ENCODE data around the gene CHST8.

Gene CHST8, protein sequence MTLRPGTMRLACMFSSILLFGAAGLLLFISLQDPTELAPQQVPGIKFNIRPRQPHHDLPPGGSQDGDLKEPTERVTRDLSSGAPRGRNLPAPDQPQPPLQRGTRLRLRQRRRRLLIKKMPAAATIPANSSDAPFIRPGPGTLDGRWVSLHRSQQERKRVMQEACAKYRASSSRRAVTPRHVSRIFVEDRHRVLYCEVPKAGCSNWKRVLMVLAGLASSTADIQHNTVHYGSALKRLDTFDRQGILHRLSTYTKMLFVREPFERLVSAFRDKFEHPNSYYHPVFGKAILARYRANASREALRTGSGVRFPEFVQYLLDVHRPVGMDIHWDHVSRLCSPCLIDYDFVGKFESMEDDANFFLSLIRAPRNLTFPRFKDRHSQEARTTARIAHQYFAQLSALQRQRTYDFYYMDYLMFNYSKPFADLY

DNA sequence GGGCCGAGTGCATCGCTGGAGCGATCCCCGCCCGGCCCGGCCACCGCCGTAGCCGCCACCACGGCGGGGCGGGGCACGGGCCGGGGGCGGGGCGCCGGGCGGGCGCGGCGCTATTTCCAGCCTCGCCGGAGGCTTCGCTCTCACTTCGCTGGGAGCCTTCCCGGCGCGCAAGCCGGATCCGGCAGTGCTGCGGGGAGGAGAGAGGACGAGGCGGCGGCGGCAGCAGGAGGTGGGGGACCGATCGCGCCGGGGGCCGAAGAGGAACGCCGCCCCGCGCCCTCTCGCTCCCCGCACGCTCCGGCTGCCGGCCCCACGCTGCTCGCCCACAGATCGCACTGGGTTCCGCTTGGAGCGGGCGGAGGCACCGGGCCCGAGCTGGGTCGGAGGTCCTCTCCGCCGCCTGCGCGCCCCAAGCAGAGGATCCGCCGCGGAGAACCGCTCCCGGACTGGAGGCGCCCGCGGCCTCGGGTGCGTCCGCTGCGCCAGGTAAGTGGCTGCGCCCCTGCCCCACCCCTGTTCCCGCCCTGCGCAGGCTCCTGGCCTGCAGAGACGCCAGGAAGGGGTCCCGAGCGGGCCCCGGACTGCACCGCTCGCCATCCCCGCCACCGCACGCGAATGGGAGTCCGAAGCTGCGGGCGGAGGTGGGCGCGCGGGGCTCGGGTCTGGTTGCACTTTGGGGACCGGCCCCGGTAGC, at the start of gene CHST8:
TSS of gene CHST8 (plus strand) at position 143 of the 694 bp plus-strand sequence. CDS start 67,309 bp downstream, outside the sequence.
- no peak within 1 kb of the TSS for H3K27ac ChIP-seq
- no peak for DNase-seq
- in situ Hi-C loops (cut with HindIII; ENCODE audit: low pct_ligation_motif_present, low sequenced_read_pairs) = no loop called here
- peak within 1 kb of the TSS; percentile 29 for H3K4me3 ChIP-seq (ENCODE audit: low read depth, low read length)
- no peaks in the 10 kb centered on the region for H3K36me3 ChIP-seq (replicated peaks)
- peaks cover 51% of the 10 kb centered on the region for H3K27me3 ChIP-seq (replicated peaks)
- TF ChIP-seq, protein P1, sequence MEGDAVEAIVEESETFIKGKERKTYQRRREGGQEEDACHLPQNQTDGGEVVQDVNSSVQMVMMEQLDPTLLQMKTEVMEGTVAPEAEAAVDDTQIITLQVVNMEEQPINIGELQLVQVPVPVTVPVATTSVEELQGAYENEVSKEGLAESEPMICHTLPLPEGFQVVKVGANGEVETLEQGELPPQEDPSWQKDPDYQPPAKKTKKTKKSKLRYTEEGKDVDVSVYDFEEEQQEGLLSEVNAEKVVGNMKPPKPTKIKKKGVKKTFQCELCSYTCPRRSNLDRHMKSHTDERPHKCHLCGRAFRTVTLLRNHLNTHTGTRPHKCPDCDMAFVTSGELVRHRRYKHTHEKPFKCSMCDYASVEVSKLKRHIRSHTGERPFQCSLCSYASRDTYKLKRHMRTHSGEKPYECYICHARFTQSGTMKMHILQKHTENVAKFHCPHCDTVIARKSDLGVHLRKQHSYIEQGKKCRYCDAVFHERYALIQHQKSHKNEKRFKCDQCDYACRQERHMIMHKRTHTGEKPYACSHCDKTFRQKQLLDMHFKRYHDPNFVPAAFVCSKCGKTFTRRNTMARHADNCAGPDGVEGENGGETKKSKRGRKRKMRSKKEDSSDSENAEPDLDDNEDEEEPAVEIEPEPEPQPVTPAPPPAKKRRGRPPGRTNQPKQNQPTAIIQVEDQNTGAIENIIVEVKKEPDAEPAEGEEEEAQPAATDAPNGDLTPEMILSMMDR (IDR thresholded peaks at IDR 0.05; ENCODE audit: low read depth, low read length, missing control alignments) = no peak

- DNase-seq = no peak
- no peaks in the 10 kb centered on the region for H3K27me3 ChIP-seq (replicated peaks)
- no peak overlapping the region for H3K4me3 ChIP-seq (ENCODE audit: low read depth, low read length)
- no peak overlapping the region for H3K27ac ChIP-seq
- H3K36me3 ChIP-seq (replicated peaks) = no peaks in the 10 kb centered on the region
- in situ Hi-C loops (cut with HindIII; ENCODE audit: low pct_ligation_motif_present, low sequenced_read_pairs) = no loop called here
- TF ChIP-seq, protein P1 (IDR thresholded peaks at IDR 0.05; ENCODE audit: low read depth, low read length, missing control alignments) = no peak
Observed at GRCh38 chr19:33572929-33573328, 48.8 kb upstream of the CHST8 start.

DNA sequence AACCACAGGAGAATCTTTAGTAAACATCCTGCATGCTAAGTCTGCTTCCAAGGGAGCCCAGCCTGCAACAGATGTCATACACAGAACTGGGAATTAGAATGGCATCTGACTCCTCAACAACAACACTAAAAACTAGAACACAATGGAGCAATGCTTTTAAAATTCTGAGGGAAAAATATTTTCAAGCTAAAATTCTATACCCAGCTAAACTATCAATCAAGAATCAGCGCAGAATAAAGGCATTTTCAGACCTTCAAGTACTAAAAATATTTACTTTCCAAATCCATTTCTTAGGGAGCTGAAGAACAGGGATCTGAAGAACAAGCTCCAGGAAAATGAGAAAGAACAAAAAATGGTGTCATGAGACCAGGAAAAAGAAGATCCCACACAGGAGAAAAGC, 46.9 kb upstream of the CHST8 start:
- Histone ChIP-seq H3K4me3 (ENCODE audit: low read depth, low read length) (no peak overlapping the region), H3K36me3 (replicated peaks) (no peaks in the 10 kb centered on the region), H3K27ac (no peak overlapping the region), H3K27me3 (replicated peaks) (no peaks in the 10 kb centered on the region)
- DNase-seq = no peak
- in situ Hi-C loops (cut with HindIII; ENCODE audit: low pct_ligation_motif_present, low sequenced_read_pairs) = no loop called here
- TF ChIP-seq, protein P1 (IDR thresholded peaks at IDR 0.05; ENCODE audit: low read depth, low read length, missing control alignments) = no peak

GRCh38 chr19:33578697-33579096, 43.1 kb upstream of the CHST8 start:
- DNase-seq = no peak
- Histone ChIP-seq H3K36me3 (replicated peaks) (no peaks in the 10 kb centered on the region), H3K4me3 (ENCODE audit: low read depth, low read length) (no peak overlapping the region), H3K27ac (no peak overlapping the region), H3K27me3 (replicated peaks) (no peaks in the 10 kb centered on the region)
- in situ Hi-C loops (cut with HindIII; ENCODE audit: low pct_ligation_motif_present, low sequenced_read_pairs) = no loop called here
- TF ChIP-seq, protein P1 (IDR thresholded peaks at IDR 0.05; ENCODE audit: low read depth, low read length, missing control alignments) = no peak

- no peak overlapping the region for H3K4me3 ChIP-seq (ENCODE audit: low read depth, low read length)
- TF ChIP-seq, protein P1 (IDR thresholded peaks at IDR 0.05; ENCODE audit: low read depth, low read length, missing control alignments) = no peak
- H3K27me3 ChIP-seq (replicated peaks) = no peaks in the 10 kb centered on the region
- DNase-seq = no peak
- in situ Hi-C loops (cut with HindIII; ENCODE audit: low pct_ligation_motif_present, low sequenced_read_pairs) = no loop called here
- no peak overlapping the region for H3K27ac ChIP-seq
- H3K36me3 ChIP-seq (replicated peaks) = no peaks in the 10 kb centered on the region
Observed at GRCh38 chr19:33580026-33580644, 41.6 kb upstream of the CHST8 start.
